HEK293 (cell line): ENCODE results near the gene HRAS.
"Not testable (repeated sequence)": the region's sequence is repeated elsewhere in the genome, so short reads cannot be mapped to it uniquely, and the experiment has no call there.

Experiments
- ZNF223 ChIP-seq: fragments of 450-650 bp; formaldehyde crosslinking; IDR thresholded peaks from 2 replicates; pipeline ENCODE4 v1.5.1; 2016; ENCODE audit warnings: missing biosample characterization, missing genetic modification characterization
- ZNF548 ChIP-seq: fragments of 450-650 bp; formaldehyde crosslinking; IDR thresholded peaks from 2 replicates; pipeline ENCODE4 v1.5.1; 2016; ENCODE audit warnings: missing biosample characterization, missing genetic modification characterization

GRCh38 chr11:574031-574570 is 38.7 kb upstream of the HRAS start:
- not testable (repeated sequence) for TF ChIP-seq ZNF223, ZNF548 (tag by site-specific recombination)
